Myocyte (in vitro differentiated cells): ENCODE data around the gene PRR7. TPM values are rescaled to one million over a fixed set of nuclear protein-coding genes. Genes with fewer than 3 reads are reported as not detected.

Experiments
- DNase-seq: peaks from one replicate; pipeline ENCODE4 v3.0.0-alpha.2; 2012; ENCODE audit warnings: low read depth
- total RNA-seq: library from RNA; depleted of rRNA; stranded (reverse); fragments of >200 nt; gene quantifications from 2 replicates; pipeline ENCODE4 v1.2.3, GENCODE V29; 2014

The PRR7 gene
- total RNA-seq, 1 donor from 2014 or later, result 23.1 TPM

- DNase-seq, result no peak
Measured at GRCh38 chr5:177435847-177436536, 10.6 kb upstream of the PRR7 start.

DNA sequence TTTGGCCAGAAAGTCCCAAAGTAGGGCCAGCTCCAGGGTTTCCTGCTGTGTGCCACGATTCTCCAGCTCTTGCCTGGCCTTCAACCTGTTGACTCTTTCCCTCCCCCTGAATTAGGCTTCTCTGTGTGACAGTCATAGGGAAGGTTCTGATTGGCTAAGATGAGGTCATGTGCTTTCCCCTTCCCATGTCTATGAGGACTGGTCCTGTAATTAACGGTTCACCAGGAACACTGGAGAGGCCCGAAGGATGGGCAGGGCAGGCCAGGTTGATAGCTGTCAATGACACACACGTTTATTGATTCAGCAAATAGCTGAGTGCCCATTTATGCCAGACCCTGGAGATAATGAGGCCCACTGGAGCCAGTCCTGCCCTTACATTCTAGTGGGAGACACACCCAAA, 9.0 kb upstream of the PRR7 start:
- DNase-seq, result no peak

- no peak for DNase-seq
Measured at GRCh38 chr5:177438468-177438867, 8.1 kb upstream of the PRR7 start.

DNA sequence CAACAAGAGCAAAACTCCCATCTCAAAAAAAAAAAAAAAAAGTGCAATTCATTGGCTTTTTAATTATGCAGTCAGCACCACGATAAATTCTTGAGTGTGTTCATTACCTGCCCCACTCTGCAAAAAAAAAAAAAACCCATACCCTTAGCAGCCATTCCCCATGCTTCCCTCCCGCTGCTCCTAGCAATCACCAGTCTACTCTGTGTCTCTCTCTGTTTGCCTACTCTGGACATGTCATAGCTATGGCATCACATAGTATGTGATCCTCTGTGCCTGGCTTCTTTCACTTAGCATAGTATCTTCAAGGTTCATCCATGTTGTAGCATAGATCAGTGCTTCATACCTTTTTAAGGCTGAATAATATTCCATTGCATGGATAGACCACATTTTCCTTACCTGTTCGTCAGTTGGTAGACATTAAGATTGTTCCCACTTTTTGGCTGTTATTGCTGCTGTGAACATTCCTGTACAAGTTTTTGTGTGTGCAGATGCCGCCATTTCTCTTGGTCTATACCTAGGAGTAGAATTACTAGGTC, 7.0 kb upstream of the PRR7 start:
- DNase-seq, result no peak

DNA sequence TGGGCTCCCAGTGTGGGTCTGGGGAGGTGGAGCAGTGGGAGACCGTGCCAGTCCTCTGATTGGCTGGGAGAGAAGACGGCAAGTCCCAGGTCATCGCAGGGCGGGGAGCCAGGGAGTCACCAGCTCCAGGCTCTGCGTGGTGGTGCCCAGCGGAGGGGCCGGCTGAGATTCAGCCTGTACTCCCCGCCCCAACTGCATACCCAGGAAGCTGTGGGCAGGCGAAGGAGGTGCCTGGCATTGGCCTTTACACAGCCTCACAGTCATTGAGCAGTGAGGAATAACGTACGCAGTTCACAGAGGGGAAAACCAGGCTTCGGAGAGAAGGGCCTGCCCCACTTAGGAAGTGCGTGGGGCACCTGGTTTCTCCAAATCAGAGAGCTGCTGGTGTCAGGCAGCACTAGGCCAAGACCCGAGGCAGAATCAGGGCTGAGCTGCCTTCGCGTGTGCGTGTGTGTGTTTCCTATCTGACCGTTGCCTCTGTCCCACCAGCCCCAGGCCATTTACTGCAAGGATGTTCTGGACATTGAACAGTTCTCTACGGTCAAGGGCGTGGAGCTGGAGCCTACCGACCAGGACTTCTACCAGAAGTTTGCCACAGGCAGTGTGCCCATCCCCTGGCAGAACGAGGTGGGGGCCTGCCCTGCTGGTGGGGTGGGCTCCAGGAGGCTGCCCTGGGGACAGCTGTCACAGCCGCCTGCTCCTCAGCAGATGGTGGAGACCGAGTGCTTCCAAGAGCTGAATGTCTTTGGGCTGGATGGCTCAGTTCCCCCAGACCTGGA, 6.2 kb upstream of the PRR7 start:
- DNase-seq, result no peak

- DNase-seq, result peak; percentile 52
Measured at GRCh38 chr5:177440990-177441780, 5.4 kb upstream of the PRR7 start.

DNA sequence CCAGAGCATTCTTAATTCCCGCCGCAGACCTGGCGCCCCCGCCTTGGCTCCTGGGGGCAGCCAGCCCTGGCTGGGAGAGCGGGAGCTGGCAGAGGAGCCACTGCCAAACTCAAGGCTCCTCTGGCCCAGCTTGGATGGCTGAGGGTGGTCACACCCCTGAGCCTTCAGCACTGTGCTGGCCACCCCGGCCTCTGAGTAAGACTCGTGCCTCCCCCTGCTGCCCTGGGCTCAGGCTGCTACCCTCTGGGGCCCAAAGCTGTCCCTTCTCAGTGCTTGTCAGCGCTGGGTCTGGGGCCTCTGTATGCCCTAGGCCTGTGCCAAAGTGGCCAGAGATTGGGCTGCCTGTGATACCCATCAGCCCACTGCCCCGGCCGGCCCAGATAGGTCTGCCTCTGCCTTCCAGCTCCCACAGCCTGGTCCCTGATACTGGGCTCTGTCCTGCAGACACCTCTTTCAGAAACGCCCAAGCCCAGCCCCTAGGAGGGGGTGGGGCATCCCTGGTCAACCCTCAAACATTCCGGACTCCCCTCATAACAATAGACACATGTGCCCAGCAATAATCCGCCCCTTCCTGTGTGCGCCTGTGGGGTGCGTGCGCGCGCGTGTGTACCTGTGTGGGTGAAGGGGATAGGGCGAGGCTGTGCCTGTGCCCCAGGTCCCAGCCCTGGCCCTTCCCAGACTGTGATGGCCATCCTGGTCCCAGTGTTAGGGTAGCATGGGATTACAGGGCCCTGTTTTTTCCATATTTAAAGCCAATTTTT, 4.4 kb upstream of the PRR7 start:
- DNase-seq, result no peak

DNA sequence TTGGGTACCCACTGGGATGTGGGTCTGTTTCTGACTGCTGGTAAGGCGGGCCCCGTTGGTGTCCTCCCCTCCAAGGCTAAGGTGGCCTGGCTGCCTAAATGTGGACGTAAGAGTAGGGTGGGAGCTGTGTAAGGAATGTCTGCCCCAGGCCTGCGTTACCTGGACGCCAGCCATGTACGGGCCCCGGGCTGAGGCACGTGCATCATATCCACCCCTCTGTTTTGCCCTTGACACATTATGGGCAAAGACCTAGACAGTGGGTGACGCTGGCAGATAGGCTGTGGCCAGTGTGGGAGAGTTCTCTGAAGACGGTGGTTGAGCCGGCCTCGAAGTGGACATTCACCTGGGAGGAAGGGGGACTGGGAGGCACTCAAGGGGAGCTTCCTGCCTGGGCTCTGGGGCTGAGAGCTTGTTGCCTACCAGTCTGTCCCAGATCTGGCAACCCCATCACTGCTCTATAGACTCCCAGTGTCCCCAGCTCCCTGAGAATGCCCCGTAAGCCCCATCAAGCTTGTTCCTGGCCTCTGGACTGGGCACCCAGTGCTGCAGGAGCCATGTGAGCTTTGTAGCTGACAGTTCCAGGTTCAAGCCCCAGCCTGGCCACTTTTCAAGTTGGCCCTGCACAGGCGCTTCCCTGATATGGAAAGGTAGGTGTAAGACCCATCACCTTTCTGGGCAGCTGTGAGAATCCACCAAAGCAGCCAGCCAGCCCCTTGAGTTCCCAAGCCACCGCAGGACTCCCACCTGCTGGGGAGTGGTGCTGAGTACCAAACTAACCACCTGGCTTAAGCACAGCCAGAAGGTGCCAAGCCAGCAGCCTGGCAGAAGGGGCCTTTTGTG, 3.2 kb upstream of the PRR7 start:
- no peak for DNase-seq

GRCh38 chr5:177444106-177445051, 2.2 kb upstream of the PRR7 start:
- DNase-seq, result no peak

DNA sequence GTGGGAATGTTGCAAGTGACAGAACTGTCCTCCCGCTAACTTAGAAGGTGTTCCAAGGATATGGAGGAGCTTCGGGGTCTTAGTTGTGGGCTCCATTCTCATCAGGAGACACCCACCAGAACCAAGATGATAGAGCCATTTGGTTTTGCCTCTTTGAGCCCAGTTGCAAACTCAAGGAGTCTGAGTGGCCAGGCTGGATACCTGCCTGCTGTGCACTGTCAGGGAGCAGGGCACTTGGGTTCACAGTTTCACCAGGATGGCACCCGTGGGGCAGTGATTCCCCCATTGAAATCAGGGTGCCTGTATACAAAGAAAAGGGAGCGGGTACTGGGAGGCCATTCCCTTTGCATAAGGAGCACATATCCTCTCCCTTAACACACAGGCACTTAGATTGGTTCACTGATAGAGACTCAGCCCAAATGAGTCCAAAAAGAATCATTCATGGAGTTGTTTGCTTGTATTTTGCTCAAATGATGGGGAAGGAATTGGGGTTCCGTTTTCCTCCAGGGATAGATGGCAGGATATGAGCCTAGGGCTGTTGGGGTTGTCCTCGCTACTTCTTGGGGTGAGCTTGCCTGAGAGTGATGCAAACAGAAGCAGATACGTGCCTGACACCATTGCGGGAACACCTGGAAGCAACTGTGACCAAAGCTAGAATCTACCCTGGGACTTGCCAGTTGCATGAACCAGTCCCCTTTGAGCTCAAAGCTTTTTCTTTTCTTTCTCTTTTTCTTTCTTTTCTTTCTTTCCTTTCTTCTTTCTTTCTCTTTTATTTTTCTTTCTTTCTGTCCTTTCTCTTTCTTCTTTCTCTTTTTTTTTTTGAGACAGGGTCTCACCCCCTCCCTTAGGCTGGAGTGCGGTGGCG, 1.3 kb upstream of the PRR7 start:
- DNase-seq, result no peak

- DNase-seq, result no peak
Measured at GRCh38 chr5:177445917-177446199, 756 bp upstream of the PRR7 start.

GRCh38 chr5:177447066-177447610, 524 bp downstream of the PRR7 start:
- peak; percentile 57 for DNase-seq

DNA sequence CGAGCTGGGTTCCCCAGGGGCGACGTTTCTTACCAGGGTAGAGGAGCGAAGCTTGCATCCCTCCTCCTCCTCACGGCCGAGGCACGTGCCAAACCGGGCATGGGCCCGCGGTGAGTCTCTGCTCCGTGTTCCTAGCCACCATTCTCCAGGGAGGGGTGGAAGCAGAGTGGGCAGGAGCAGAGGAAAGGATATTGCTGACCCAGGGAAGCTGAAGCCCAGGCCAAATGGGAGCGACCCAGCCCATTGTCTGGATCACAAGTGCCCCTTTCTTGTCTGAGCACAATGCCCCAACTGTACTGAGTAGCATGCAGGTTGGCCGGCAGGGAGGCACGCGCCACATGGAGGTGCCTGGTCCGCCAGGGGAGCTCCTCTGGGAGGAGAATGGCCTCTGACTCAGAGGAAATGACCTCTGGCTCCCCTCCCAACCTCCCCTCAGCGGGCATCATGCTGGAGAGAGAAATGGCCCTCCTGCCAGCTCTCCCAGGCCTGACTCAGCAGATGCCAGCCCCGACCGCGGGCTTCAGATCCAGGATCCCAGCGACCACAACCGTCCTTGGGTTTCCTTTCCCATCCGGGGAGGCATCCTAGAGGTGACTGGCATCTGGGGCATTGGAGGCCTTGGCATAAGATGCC, 1.1 kb downstream of the PRR7 start:
- DNase-seq, result peak; percentile 99

DNA sequence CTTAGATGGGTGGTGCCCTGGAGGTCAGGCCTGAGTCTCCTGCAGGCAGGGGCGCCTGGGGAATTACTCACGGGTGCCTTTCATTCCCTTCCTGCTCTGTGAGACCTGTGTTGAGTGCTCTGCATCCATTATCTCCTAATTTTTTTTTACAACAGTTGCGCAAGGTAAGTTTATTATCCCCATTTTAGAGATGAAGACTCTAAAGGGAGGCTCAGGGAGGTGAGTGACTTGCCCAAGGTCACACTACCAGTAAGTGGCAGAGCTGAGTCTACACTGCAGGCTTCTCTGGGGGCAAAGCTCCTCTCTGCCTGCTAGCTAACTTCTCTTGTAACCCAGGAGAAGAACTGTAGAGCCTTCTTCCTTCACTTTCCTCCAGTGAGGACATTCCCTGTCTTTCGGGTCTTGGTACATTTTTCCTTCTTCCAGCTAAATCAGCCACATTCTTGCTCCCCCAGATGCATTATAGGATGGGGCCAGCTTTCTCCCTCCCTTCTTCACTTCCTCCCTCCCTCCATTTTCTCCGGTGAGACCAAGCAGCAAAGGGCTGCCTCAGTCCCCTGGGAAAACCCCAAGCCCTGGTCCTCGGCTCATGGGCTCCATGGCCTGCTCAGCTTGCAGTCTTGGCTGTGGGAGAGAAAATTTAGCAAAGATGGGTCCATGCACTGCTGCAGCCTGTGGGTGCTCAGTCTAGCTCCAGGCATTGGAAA, 1.8 kb downstream of the PRR7 start:
- no peak for DNase-seq

DNA sequence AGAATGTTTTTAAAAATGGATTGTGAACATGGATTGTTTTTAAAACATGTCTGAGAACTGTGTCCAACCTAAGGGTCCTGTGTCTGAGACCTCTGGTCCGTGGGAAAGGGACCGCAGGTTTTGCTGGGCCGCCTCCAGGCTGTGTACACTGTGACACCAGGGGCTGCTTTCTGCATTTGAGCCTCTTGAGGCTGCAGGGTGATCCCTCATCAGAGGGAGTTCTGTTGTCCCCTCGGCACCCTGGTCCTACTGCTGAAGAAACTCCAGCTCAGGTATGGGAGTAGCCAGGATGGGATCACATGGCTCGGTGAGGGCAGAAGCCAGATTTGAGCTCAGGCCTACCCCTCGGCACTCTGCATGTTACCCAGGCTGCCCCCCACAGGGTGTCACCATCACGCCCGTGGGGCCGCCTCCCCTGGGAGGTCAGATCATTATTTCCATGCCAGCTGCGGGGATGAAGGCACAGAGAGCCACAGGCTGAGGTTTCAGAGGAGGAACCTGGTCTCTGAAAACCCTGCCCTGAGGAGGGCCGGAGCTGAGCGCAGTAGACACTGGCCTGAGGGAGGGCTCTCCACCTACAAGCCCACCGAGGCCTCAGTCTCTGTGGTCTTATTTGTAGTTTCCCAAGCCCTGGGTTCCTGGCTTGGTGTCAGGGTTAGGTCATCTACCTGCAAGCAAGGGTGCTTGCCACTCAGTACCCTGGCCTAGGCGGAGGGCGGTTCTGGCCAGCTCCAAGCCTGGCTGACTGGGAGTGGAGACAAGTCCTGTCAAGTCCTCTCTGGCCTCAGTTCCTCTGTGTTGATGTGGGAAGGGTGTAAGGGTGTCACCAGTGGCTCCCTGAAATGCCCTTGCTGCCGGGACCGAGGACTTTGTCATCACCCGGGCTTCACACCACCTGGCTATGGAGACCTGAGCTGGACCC, 2.8 kb downstream of the PRR7 start:
- DNase-seq, result no peak
